GM12865 (cell line): Measurements from ENCODE around the gene RPS6KA3.

Experiments used
- DNase-seq: peaks from one replicate; pipeline ENCODE4 v3.0.0; 2010; ENCODE audit warnings: low read depth
- H3K4me3 ChIP-seq: 2 replicates; pipeline ENCODE4 v1.5.1; 2011; ENCODE audit warnings: mild to moderate bottlenecking, low read depth, low read length, control low read depth
- CTCF ChIP-seq: IDR thresholded peaks from 2 replicates; pipeline ENCODE4 v1.5.1; 2011; ENCODE audit warnings: low read length, control low read depth, low read depth, inconsistent platforms; ENCODE audit not compliant: insufficient read depth; ENCODE audit errors: missing control alignments

The RPS6KA3 gene

GRCh38 chrX:20212486-20213089, 54.1 kb downstream of the RPS6KA3 start:
- H3K4me3 ChIP-seq, result no peak overlapping the region
- peak; percentile 44 for DNase-seq
- TF ChIP-seq CTCF, result no peak

- no peak for DNase-seq
- H3K4me3 ChIP-seq, result no peak overlapping the region
- no peak for TF ChIP-seq CTCF
These were observed 55.4 kb downstream of the RPS6KA3 start for GRCh38 chrX:20211261-20211786.

DNA sequence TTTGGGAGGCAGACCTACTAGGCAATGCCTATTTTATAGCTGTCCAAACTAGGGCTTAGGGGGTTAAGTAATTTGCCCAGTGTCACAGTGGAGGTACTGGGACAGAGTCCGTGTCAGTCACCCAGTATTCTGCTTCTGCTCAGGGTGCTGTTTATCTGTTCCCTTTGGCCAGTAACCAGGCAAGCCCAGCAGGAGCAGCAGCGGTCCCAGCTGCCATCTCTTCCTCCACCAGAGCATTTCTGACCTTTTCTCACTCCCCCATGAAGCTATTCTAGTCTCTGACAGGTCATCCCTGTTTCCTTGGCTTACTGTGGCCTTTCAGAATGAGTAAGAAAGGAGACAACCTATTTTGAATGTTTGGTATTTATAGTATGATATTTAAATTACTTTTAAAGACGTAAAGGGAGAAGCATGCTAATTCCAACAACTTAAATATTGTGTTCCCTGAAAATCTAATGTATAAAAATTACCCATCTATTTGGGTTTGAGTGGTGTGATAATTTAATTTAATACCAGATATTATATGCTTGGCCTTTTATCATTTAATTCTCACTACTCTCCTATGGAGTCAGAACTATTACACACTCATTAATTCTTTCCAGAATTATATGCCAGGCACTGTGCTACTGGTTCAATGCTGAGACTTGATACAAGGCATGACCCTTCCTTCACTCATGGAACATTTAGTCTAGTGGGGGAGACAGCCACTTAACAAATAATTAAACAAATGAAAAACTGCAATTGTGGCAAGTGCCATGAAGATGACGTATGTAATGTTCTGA, 60.6 kb downstream of the RPS6KA3 start:
- peak; percentile 67 for DNase-seq
- TF ChIP-seq CTCF, result peak; percentile 16
- no peak overlapping the region for H3K4me3 ChIP-seq

DNA sequence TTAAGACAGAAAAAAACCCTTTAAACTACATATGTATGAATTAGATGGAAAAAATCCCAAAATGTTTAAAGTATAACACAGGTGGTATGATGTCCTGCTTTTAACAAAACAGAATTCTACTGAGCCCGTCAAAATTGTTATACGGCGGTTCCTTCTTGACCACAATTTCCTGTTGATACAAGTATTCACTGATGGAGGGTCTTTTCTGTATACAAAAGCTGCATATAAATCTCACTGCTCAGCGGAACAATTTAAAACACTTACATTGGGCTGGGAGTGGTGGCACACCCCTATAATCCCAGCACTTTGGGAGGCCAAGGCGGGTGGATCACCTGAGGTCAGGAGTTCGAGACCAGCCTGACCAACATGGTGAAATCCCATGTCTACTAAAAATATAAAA, 62.4 kb downstream of the RPS6KA3 start:
- H3K4me3 ChIP-seq, result no peak overlapping the region
- no peak for TF ChIP-seq CTCF
- no peak for DNase-seq

DNA sequence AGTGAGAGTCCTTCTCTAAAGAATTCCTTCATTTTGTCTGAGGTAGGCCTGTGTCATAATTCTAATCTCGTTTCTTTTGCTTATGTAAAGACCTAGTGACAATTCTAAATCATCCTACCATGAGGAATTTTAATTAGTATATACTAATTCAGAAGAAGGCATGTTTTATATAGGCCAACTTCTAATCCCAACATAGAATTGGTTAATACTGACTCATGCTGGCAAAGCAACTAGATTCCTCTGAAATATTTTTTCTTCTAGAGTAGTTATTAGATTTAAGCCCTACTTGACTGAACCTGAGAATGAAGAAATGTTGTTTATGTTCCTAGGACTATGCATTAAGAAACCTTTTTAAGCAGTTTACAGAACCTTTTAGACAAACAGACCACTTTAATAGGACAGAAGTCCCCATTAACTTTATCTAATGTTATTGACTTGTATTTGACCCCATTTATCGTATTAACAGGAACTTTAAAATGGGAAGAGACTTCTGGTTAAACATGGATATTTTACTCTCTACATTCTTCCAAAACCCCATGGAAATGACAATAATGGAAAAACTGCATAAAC, 69.0 kb downstream of the RPS6KA3 start:
- no peak overlapping the region for H3K4me3 ChIP-seq
- no peak for TF ChIP-seq CTCF
- no peak for DNase-seq

GRCh38 chrX:20189171-20189570, 77.5 kb downstream of the RPS6KA3 start:
- TF ChIP-seq CTCF, result no peak
- no peak overlapping the region for H3K4me3 ChIP-seq
- DNase-seq, result no peak
